Measurements from ENCODE around the gene ACTMAP.
"Not testable (repeated sequence)": the region's sequence is repeated elsewhere in the genome, so short reads cannot be mapped to it uniquely, and the experiment has no call there.

Gene ACTMAP

GRCh38 chr19:40742477-40742876 lies 7.8 kb downstream of the ACTMAP start:
- DNase-seq: no peak

- DNase-seq: no peak
These were observed 8.5 kb downstream of the ACTMAP start for GRCh38 chr19:40741527-40742390.

- DNase-seq: no peak
These were observed 9.5 kb downstream of the ACTMAP start for GRCh38 chr19:40740747-40741146.

GRCh38 chr19:40739871-40740703 lies 10.2 kb downstream of the ACTMAP start:
- DNase-seq: no peak

GRCh38 chr19:40739030-40739839 lies 11.0 kb downstream of the ACTMAP start:
- no peak for DNase-seq

- DNase-seq: no peak
These were observed 13.1 kb downstream of the ACTMAP start for GRCh38 chr19:40737102-40737644.

GRCh38 chr19:40736661-40737060 lies 13.6 kb downstream of the ACTMAP start:
- DNase-seq: no peak

GRCh38 chr19:40735013-40735771 lies 15.1 kb downstream of the ACTMAP start:
- DNase-seq: no peak

- no peak for DNase-seq
These were observed 17.1 kb downstream of the ACTMAP start for GRCh38 chr19:40733149-40733548.

GRCh38 chr19:40732304-40732703 lies 18.0 kb downstream of the ACTMAP start:
- not testable (repeated sequence) for DNase-seq

- DNase-seq: not testable (repeated sequence)
These were observed 20.2 kb downstream of the ACTMAP start for GRCh38 chr19:40730065-40730464.

- no peak for DNase-seq
These were observed 24.0 kb downstream of the ACTMAP start for GRCh38 chr19:40726279-40726678.

GRCh38 chr19:40724855-40725254 lies 25.4 kb downstream of the ACTMAP start:
- no peak for DNase-seq

GRCh38 chr19:40724315-40724714 lies 26.0 kb downstream of the ACTMAP start:
- DNase-seq: no peak

GRCh38 chr19:40723661-40724254 lies 26.5 kb downstream of the ACTMAP start:
- DNase-seq: no peak

GRCh38 chr19:40721936-40722661 lies 28.2 kb downstream of the ACTMAP start:
- no peak for DNase-seq

- no peak for DNase-seq
These were observed 29.2 kb downstream of the ACTMAP start for GRCh38 chr19:40721140-40721486.

GRCh38 chr19:40719414-40719894 lies 30.8 kb downstream of the ACTMAP start:
- DNase-seq: no peak

- no peak for DNase-seq
These were observed 31.4 kb downstream of the ACTMAP start for GRCh38 chr19:40718774-40719391.
